Keratinocyte (primary cell): ENCODE results near the gene EPHB1. TPM values are rescaled to one million over a fixed set of nuclear protein-coding genes. Genes with fewer than 3 reads are reported as not detected.

Experiments used
- DNase-seq: peaks from one replicate; pipeline ENCODE4 v3.0.0-alpha.2; 2011; ENCODE audit warnings: low read depth, missing footprints, low spot score
- FAIRE-seq: peaks from 2 replicates; lab custom pipeline; 2011; peaks lifted over from hg19 to GRCh38; lab: Jason Lieb, UNC
- H2AFZ ChIP-seq: 2 replicates; pipeline ENCODE4 v1.6.0; 2012; ENCODE audit warnings: low read length, control low read depth, inconsistent platforms; ENCODE audit not compliant: control insufficient read depth
- H3K27ac ChIP-seq: 2 replicates; pipeline ENCODE4 v1.5.1; 2011; ENCODE audit warnings: low read length; ENCODE audit not compliant: control insufficient read depth, insufficient read depth
- H3K27me3 ChIP-seq: 3 replicates; pipeline ENCODE4 v1.6.0; 2011; ENCODE audit warnings: low read length; ENCODE audit not compliant: control insufficient read depth, insufficient read depth; ENCODE audit errors: extremely low read depth
- H3K36me3 ChIP-seq, 2 experiments: 2 replicates in 1 of 2; 3 replicates in 1 of 2; pipeline ENCODE4 v1.5.1; 2011; ENCODE audit warnings: low read length in 2 of 2, mild to moderate bottlenecking in 1 of 2; ENCODE audit not compliant: control insufficient read depth in 2 of 2, insufficient read depth in 2 of 2; ENCODE audit errors: extremely low read depth in 1 of 2
- H3K4me1 ChIP-seq: 3 replicates; pipeline ENCODE4 v1.5.1; 2011; ENCODE audit warnings: low read length; ENCODE audit not compliant: control insufficient read depth, insufficient read depth; ENCODE audit errors: extremely low read depth
- H3K4me2 ChIP-seq: 3 replicates; pipeline ENCODE4 v1.6.0; 2011; ENCODE audit warnings: low read depth, low read length; ENCODE audit not compliant: control insufficient read depth, insufficient read depth; ENCODE audit errors: extremely low read depth
- H3K4me3 ChIP-seq, 3 experiments: fragments of 200-600 bp in 1 of 3; sonication (generic) in 1 of 3; 2 replicates in 2 of 3; 3 replicates in 1 of 3; pipeline ENCODE4 v1.5.1; 2011 to 2016; ENCODE audit warnings: low read length in 3 of 3, mild to moderate bottlenecking in 3 of 3, control low read depth in 2 of 3, inconsistent platforms in 1 of 3, low read depth in 1 of 3, mixed read lengths in 1 of 3, mixed run types in 1 of 3, moderate library complexity in 1 of 3; ENCODE audit not compliant: control insufficient read depth in 2 of 3, insufficient read depth in 2 of 3; ENCODE audit errors: extremely low read depth in 1 of 3
- H3K79me2 ChIP-seq: 2 replicates; pipeline ENCODE4 v1.6.0; 2012; ENCODE audit warnings: low read length; ENCODE audit not compliant: control insufficient read depth, insufficient read depth
- H3K9ac ChIP-seq: 3 replicates; pipeline ENCODE4 v1.6.0; 2011; ENCODE audit warnings: low read length; ENCODE audit not compliant: control insufficient read depth, insufficient read depth; ENCODE audit errors: extremely low read depth
- H3K9me1 ChIP-seq: 3 replicates; pipeline ENCODE4 v1.6.0; 2011; ENCODE audit warnings: low read length; ENCODE audit not compliant: control insufficient read depth, insufficient read depth; ENCODE audit errors: extremely low read depth
- H3K9me3 ChIP-seq: 2 replicates; pipeline ENCODE4 v1.5.1; 2012; ENCODE audit warnings: low read depth, low read length; ENCODE audit not compliant: control insufficient read depth
- H4K20me1 ChIP-seq: 3 replicates; pipeline ENCODE4 v1.6.0; 2011; ENCODE audit warnings: low read length; ENCODE audit not compliant: control insufficient read depth, insufficient read depth; ENCODE audit errors: extremely low read depth
- CTCF ChIP-seq, 3 experiments: IDR thresholded peaks in 1 of 3; conservative IDR thresholded peaks in 1 of 3; optimal IDR thresholded peaks in 1 of 3; 2 replicates in 2 of 3; 3 replicates in 1 of 3; pipeline versions ENCODE3 to v1.5.1; 2011; ENCODE audit warnings: low read length in 3 of 3, mild to moderate bottlenecking in 3 of 3, moderate library complexity in 2 of 3, control low read depth in 1 of 3, inconsistent platforms in 1 of 3; ENCODE audit not compliant: insufficient read depth in 2 of 3; ENCODE audit errors: extremely low read depth in 1 of 3
- EZH2 ChIP-seq: IDR thresholded peaks from one replicate; pipeline ENCODE4 v1.6.1; 2012; ENCODE audit warnings: inconsistent platforms, mild to moderate bottlenecking, low read length, moderate library complexity
- dilution Hi-C: fragments of 300-500 bp; cut with MboI; formaldehyde crosslinking; loops from one replicate; pipeline ENCODE4 v1.7.0; 2020; ENCODE audit warnings: low sequenced_read_pairs; ENCODE audit not compliant: extremely low pct_ligation_motif_present
- polyA plus RNA-seq, 5 experiments: library from polyadenylated mRNA; depleted of rRNA in 3 of 5; stranded (reverse) in 3 of 5; stranded (forward) in 1 of 5; unstranded in 1 of 5; fragments of >200 nt; gene quantifications; 1 replicate in 1 of 5; 2 replicates in 3 of 5; 3 replicates in 1 of 5; pipeline versions ENCODE4 v1.2.1 to v1.2.3, GENCODE V29; 2011 to 2012; ENCODE audit warnings: missing spikeins in 2 of 5, low read depth in 1 of 5, low replicate concordance in 1 of 5

The EPHB1 gene
- polyA plus RNA-seq, 1 donor (not counting 4 experiments of a cell fraction or from before 2014, with no cell fraction given) = 0.01 TPM

GRCh38 chr3:134790065-134790464 is 5.0 kb upstream of the EPHB1 start:
- H4K20me1 ChIP-seq = no peaks in the 10 kb centered on the region
- no peaks in the 10 kb centered on the region for H3K4me1 ChIP-seq
- no peaks in the 10 kb centered on the region for H3K9me1 ChIP-seq
- H3K9me3 ChIP-seq = no peaks in the 10 kb centered on the region
- dilution Hi-C loops = no loop called here
- no peaks in the 10 kb centered on the region for H3K36me3 ChIP-seq
- DNase-seq (no peak), FAIRE-seq (no peak)
- H3K27me3 ChIP-seq = peaks cover under 1% of the 10 kb centered on the region
- no peak overlapping the region for H2AFZ ChIP-seq
- no peak overlapping the region for H3K27ac ChIP-seq
- H3K4me2 ChIP-seq = no peak overlapping the region
- no peak overlapping the region for H3K9ac ChIP-seq
- H3K79me2 ChIP-seq = no peaks in the 10 kb centered on the region
- TF ChIP-seq CTCF (optimal IDR thresholded peaks at IDR 0.05 in 1 of 3, IDR thresholded peaks at IDR 0.05 in 1 of 3, conservative IDR thresholded peaks at IDR 0.05 in 1 of 3; ENCODE audit: extremely low read depth in 1 of 3, insufficient read depth in 2 of 3, low read length in 3 of 3) (no peak), EZH2 (no peak)
- H3K4me3 ChIP-seq = no peak overlapping the region

GRCh38 chr3:134791992-134792391 is 3.1 kb upstream of the EPHB1 start:
- peaks cover 20% of the 10 kb centered on the region for H3K27me3 ChIP-seq
- no peak overlapping the region for H3K4me2 ChIP-seq
- no peak overlapping the region for H2AFZ ChIP-seq
- dilution Hi-C loops = no loop called here
- no peak for DNase-seq
- H3K4me1 ChIP-seq = no peaks in the 10 kb centered on the region
- TF ChIP-seq CTCF (optimal IDR thresholded peaks at IDR 0.05 in 1 of 3, IDR thresholded peaks at IDR 0.05 in 1 of 3, conservative IDR thresholded peaks at IDR 0.05 in 1 of 3; ENCODE audit: extremely low read depth in 1 of 3, insufficient read depth in 2 of 3, low read length in 3 of 3) (no peak), EZH2 (no peak)
- H3K36me3 ChIP-seq = no peaks in the 10 kb centered on the region
- no peak for FAIRE-seq
- H3K79me2 ChIP-seq = no peaks in the 10 kb centered on the region
- H3K9me1 ChIP-seq = no peaks in the 10 kb centered on the region
- no peak overlapping the region for H3K9ac ChIP-seq
- no peak overlapping the region for H3K27ac ChIP-seq
- no peaks in the 10 kb centered on the region for H4K20me1 ChIP-seq
- no peak overlapping the region for H3K4me3 ChIP-seq
- H3K9me3 ChIP-seq = no peaks in the 10 kb centered on the region
